ENCODE measurements around the gene PTPN1. TPM values are rescaled to one million over a fixed set of nuclear protein-coding genes. Genes with fewer than 3 reads are reported as not detected.
"Not testable (repeated sequence)": the region's sequence is repeated elsewhere in the genome, so short reads cannot be mapped to it uniquely, and the experiment has no call there.

Gene PTPN1
- total RNA-seq, 1 donor from 2014 or later: 50.9 TPM

GRCh38 chr20:50588034-50588736, 78.0 kb downstream of the PTPN1 start:
- no peak for DNase-seq (ENCODE audit: low spot score)

DNA sequence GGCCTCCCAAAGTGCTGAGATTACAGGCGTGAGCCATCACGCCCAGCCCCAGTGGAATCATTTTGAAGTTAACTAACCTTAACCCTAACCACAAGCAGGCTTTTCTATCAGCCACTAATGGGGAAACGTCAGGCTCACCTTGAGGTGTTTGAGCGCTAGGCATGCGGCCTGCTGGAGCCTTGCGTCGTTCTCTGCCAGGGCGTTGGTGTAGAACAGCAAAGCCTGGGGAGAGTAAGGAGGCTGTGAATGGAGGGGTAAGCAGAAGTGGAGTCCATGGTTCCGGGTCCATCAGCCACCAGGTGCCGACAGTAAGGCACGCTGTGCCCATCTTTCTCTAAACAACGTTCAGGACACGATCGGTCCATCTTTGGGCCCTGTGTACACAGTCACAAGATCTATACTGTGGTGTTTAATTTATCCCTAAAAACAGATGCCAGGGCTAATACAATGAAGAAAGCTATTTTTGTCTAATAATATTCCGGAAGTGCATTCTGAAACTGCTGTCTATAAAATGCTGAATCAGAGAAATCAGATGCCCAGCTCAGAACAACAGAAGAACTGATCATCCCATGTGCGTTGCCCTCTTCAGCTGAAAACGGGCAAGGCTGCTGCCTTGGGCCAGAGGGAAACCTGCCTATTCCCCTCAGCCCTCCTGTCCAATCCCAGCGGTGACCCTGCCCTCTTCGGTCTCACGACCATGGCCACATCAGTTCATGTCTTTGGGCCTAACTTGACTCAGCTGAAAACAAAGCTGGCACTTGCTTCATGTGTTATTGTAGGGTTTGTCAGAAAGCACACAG, 79.6 kb downstream of the PTPN1 start:
- DNase-seq (ENCODE audit: low spot score): no peak

DNA sequence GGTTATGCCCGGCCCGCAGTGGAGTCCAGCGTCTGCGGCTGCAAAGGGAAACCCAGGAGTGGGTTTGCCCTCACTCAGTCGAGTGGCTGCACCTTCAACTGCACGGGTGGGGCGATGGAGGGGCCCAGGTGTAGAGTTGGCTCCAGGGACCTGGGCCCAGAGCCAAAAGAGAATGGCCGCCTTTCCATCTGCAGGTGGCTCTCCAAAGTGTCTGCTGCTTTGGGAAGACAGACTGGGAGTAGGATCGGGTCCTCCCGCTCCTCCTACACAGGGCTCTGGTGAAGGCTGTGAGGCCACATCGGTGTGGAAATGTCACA, 80.1 kb downstream of the PTPN1 start:
- no peak for DNase-seq (ENCODE audit: low spot score)

DNA sequence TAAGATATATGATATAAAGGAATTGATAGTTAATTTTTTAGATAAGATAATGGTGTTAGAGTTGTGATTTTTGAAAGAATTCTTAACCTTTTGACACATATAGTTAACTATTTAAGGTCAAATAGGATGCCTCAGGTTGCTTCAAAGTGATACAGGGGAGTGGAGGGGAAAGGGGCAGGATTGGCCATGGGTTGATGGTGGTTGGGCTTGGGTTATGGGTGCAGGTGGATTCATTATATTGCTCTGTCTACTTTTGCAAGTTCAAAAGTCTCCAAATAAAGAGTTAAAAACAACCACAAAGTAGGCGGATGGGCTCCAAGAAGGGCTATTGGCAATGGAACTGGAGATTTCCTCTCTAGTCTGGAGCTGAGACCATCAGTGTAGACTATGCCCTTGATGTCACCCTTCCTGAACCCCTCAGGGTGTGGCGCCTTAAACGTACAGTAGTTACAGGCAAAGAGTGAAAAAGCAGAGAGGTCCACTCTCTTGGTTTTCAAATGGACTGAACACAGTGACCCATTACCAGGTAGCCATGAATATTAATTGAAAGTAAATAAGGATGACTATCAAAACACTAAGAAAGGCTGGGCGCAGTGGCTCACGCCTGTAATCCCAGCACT, 81.2 kb downstream of the PTPN1 start:
- no peak for DNase-seq (ENCODE audit: low spot score)

DNA sequence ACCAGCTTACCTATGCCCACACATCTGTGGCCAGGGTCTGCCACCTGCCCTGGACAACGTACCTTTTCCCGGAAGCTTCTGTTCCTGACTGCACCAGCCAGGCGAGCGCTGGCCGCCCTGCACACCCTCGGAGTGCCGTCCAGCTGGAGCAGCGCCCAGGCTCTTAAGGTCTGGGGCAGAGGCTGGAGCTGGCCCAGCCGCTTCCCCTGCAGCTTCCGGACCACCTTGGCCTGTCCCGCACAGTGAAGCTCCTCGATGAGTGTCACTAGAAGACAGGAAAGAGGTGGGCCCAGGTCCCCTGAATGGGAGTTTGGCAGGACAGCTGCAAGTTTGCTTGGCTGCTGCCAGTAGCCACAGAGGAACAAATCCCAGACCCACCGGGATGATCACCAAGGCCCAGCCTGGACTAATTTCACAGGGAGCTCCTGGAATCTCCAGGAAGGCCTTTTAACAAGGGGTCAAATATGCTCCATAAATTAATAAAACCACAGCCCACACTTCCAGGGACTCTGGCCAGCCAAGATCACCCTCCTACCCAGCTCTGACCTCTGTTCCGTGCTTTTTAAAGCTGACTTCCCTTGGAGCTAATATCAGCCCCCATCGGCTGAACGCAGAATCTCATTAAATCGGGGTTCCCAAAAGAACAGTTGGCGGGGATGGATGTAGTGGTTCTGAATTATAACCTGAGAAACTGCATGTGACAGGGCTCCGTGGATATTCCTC, 82.3 kb downstream of the PTPN1 start:
- no peak for DNase-seq (ENCODE audit: low spot score)

GRCh38 chr20:50593005-50593335, 82.8 kb downstream of the PTPN1 start:
- DNase-seq (ENCODE audit: low spot score): no peak

DNA sequence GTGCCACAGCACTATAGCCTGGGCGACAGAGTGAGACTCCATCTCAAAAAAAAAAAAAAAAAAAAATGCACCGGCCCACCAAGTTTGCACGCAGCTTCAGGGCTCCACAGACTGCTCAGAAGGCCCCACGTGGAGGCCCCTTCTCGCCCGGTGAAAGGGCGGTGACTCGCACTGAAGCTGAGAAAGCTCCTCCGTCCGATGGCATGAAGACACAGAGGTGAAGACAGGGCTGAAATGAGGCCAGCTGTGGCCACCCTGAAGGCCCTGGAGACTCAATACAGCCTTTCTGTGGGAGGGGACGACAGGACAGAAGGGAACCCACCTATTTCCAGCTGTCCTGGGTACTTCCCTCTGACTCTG, 84.0 kb downstream of the PTPN1 start:
- DNase-seq (ENCODE audit: low spot score): no peak

- no peak for DNase-seq (ENCODE audit: low spot score)
Observed at GRCh38 chr20:50594591-50595432, 84.6 kb downstream of the PTPN1 start.

GRCh38 chr20:50595433-50595895, 85.3 kb downstream of the PTPN1 start:
- no peak for DNase-seq (ENCODE audit: low spot score)

DNA sequence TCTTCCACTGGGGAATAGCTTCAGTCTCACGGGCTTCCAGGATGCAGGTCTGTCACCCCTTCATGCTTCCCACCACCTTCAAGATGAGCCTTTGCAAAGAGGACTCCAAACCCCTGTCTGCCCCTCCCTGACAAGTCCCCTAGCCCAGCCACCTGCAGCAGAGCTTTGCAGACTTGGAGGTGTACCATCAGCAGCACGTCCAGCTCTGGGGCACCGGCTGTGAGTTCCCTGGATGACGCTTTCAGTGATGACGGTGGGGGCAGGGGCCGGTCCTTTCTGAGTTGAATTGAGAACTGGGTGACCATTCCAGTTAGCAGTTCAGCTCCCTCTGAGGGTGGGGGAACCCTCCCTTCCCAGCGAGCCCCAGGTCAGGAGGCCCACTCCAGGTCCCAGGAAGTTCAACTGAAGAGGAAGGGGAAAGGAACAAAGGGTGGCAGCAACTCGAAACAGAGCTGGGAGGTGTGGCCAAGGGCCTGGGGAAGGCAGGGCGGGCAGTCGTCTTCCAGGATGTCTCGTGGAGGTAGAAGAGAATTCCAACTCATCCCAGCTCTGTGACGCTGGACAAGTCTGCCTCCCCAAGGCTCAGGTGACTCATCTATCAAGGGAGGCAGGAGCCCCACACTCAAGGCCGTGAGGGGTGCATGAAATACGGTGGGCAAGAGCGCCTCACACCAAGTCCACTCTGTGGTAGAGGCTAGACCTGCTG, 86.0 kb downstream of the PTPN1 start:
- no peak for DNase-seq (ENCODE audit: low spot score)

DNA sequence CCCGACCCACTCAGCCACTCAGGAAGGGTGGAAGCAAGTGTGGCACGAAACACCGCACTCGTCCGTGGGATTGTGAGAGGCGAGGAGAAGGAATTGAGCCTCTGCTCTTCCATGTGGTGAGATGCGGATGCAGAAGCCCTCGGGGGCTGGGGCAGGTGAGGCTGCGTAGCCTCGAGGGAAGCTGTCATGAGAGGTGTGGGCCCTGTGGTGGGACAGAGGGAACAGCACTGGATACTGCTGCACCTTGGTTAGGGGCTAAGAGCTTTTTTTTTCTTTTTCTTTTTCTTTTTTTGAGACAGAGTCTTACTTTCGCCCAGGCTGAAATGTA, 86.5 kb downstream of the PTPN1 start:
- no peak for DNase-seq (ENCODE audit: low spot score)

DNA sequence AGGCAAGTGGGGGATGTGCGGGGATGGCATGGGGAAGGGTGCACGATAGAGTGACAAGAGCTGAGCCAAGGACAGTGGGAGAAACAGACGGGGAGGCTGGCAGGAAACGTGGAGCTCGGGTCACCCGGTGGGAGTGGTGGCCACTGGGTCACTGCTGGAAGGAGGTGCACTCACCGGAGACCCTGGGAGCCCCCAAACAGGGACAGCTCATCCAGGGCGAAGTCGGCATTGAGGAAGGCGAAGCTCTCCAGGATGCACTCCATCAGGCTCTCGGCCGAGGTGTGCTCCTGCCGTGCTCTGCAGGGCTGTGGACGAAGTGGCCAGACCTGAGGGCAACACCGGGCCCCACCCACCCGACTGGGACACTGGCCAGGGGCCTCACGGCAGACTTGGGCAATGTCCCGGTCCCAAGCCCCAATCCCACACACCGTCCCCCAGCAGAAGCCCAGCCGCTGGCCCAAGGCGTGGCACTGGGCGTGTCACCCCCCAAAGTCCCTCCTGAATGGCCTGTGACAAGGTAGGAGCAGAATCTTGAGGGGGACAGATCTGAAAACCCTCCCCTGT, 87.3 kb downstream of the PTPN1 start:
- no peak for DNase-seq (ENCODE audit: low spot score)

DNA sequence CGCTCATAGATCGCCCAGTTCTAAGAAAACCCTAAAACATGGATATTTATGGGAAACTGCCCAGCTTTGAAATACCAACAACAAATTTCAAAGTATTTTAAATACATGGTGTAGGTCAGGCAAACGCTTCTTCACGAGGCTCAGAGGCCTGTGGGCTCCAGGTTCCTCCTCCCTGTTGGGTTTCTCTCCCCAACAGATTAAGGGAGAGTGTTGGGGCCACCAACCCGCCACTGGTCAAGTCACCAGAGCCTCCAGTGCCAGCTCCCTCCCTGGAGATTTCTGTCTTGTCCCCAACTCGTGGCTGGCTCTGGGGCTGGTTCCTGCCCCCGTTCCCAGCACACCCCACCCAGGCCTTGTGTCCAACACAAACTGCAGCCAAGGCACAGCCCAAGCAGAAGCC, 87.9 kb downstream of the PTPN1 start:
- no peak for DNase-seq (ENCODE audit: low spot score)

- DNase-seq (ENCODE audit: low spot score): not testable (repeated sequence)
Observed at GRCh38 chr20:50598768-50599167, 88.6 kb downstream of the PTPN1 start.

- DNase-seq (ENCODE audit: low spot score): no peak
Observed at GRCh38 chr20:50600281-50600895, 90.2 kb downstream of the PTPN1 start.

GRCh38 chr20:50601511-50602431, 91.6 kb downstream of the PTPN1 start:
- no peak for DNase-seq (ENCODE audit: low spot score)

DNA sequence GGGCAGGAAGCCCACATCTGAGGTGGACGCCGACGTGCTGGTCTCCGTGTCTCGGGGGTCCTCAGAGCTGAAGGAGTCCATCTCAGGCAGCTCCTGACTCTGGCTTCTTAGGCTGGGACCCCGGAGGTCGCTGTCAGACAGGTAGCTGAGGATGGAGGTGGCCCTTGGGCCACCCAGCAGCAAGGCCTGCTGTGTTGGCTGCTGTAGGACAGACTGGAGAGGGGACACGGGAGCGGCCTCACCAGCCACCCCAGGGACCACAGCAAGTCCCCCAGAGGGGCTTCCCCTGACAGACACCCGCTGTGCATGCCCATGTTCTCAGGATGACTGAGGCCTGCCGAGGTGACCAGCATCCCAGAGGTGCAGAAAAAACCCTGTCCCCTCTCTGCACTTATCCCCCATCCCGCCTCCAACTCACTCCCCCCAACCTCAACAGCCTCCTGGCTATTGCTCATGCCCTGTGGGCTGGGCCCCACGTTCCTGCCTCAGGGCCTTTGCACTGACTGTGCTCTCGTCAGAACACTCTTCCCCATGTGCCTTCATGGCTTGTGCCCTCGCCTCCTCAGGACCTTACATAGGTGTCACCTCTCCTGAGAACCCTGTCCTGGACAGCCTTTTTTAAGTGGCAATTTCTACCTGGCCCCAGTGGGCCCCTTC, 92.4 kb downstream of the PTPN1 start:
- DNase-seq (ENCODE audit: low spot score): no peak

GRCh38 chr20:50604451-50604850, 94.3 kb downstream of the PTPN1 start:
- DNase-seq (ENCODE audit: low spot score): no peak

All from mesenteric fat pad (tissue), 1 donor.